CD4-positive, alpha-beta T cell (primary cell): ENCODE data around the gene SNED1. TPM values are rescaled to one million over a fixed set of nuclear protein-coding genes. Genes with fewer than 3 reads are reported as not detected.

Experiments used
- ATAC-seq: fragments of 200-7000 bp; cut with Tn5 transposase; one replicate; pipeline ENCODE4 v1.10.0; 2022; ENCODE audit warnings: mild to moderate bottlenecking; ENCODE audit not compliant: poor library complexity
- CTCF ChIA-PET: fragments of 350-600 bp; sonication (Branson Sonifier 250); formaldehyde crosslinking; loops from one replicate; lab custom pipeline; 2021; ENCODE audit warnings: antibody characterized with exemption, inconsistent platforms; lab: Charles Lee
- POLR2A ChIA-PET: fragments of 350-600 bp; sonication (Branson Sonifier 250); formaldehyde crosslinking; loops from one replicate; lab custom pipeline; 2021; ENCODE audit warnings: antibody characterized with exemption, inconsistent platforms; lab: Charles Lee
- DNase-seq, 14 experiments: peaks; one replicate each; pipeline ENCODE4 v3.0.0-alpha.2; 2013 to 2020; ENCODE audit warnings: mixed read lengths in 2 of 14
- H3K27ac ChIP-seq, 2 donors: one replicate each; pipeline versions ENCODE4 v1.5.1 to v1.7.0; 2013; ENCODE audit warnings: low read length in 2 of 2, low read depth in 1 of 2, mild to moderate bottlenecking in 1 of 2
- H3K27me3 ChIP-seq, 2 experiments: 1 replicate in 1 of 2; 2 replicates in 1 of 2; pipeline versions ENCODE4 v1.6.1 to v1.7.0; 2013; ENCODE audit warnings: low read length in 2 of 2, control low read depth in 1 of 2, mild to moderate bottlenecking in 1 of 2, moderate library complexity in 1 of 2; ENCODE audit not compliant: insufficient read depth in 2 of 2, control insufficient read depth in 1 of 2
- H3K36me3 ChIP-seq: one replicate; pipeline ENCODE4 v1.6.1; 2013; ENCODE audit warnings: low read length, control low read depth; ENCODE audit not compliant: insufficient read depth
- H3K4me1 ChIP-seq: one replicate; pipeline ENCODE4 v1.6.1; 2013; ENCODE audit warnings: low read length, control low read depth; ENCODE audit not compliant: insufficient read depth
- H3K4me3 ChIP-seq: one replicate; pipeline ENCODE4 v1.5.1; 2013; ENCODE audit warnings: mild to moderate bottlenecking, low read length, moderate library complexity
- H3K9me3 ChIP-seq, 2 experiments: 1 replicate in 1 of 2; 2 replicates in 1 of 2; pipeline versions ENCODE4 v1.6.1 to v1.7.0; 2013; ENCODE audit warnings: low read length in 2 of 2, mild to moderate bottlenecking in 2 of 2, control low read depth in 1 of 2, moderate library complexity in 1 of 2; ENCODE audit not compliant: control insufficient read depth in 1 of 2, insufficient read depth in 1 of 2
- H3K27ac Mint-ChIP-seq: one replicate; pipeline ENCODE4 v1.8.0; 2020; ENCODE audit warnings: mixed read lengths
- H3K27me3 Mint-ChIP-seq: one replicate; pipeline ENCODE4 v1.8.0; 2021; ENCODE audit warnings: mixed read lengths
- H3K36me3 Mint-ChIP-seq: one replicate; pipeline ENCODE4 v1.8.0; 2021; ENCODE audit warnings: low read depth, mixed read lengths
- H3K4me1 Mint-ChIP-seq: one replicate; pipeline ENCODE4 v1.8.0; 2021; ENCODE audit warnings: low read depth, mixed read lengths
- H3K4me3 Mint-ChIP-seq: one replicate; pipeline ENCODE4 v1.8.0; 2020; ENCODE audit warnings: mild to moderate bottlenecking, mixed read lengths
- H3K9me3 Mint-ChIP-seq: one replicate; pipeline ENCODE4 v1.8.0; 2020; ENCODE audit warnings: mixed read lengths
- CTCF ChIP-seq: fragments of 200-600 bp; IDR thresholded peaks from one replicate; pipeline ENCODE4 v1.8.0; 2022; ENCODE audit warnings: antibody characterized with exemption, mild to moderate bottlenecking
- intact Hi-C, 2 experiments: fragments of 100-400 bp; cut with DNase I in 1 of 2; cut with micrococcal nuclease in 1 of 2; formaldehyde crosslinking; loops; one replicate each; pipeline versions ENCODE4 v1.15.1 to v1.9.0; 2023 to 2025; cut with DNase I, micrococcal nuclease
- total RNA-seq, 174 experiments: library from RNA in 2 of 174; stranded (reverse) in 2 of 174; gene quantifications; one replicate each; pipeline ENCODE4 v1.2.3 and lab custom pipeline; 2021 to 2026

The SNED1 gene
- total RNA-seq, 2 experiments from 2014 or later: 42.0 to 42.7 TPM

- intact Hi-C loops: loop anchor here in 1 of 2 experiments (10.0 kb wide), 1 partner anchor 55 kb away; no protein-coding TSS in a partner anchor
- H3K27ac Mint-ChIP-seq: no peak overlapping the region
Measured at GRCh38 chr2:240989451-240990265, 8.8 kb upstream of the SNED1 start.

GRCh38 chr2:240990266-240990529 is 8.2 kb upstream of the SNED1 start:
- H3K36me3 ChIP-seq: no peaks in the 10 kb centered on the region
- no peak for TF ChIP-seq CTCF
- intact Hi-C loops: loop anchor here in 1 of 2 experiments (10.0 kb wide), 1 partner anchor 55 kb away; no protein-coding TSS in a partner anchor
- no peak overlapping the region for H3K4me3 ChIP-seq
- peaks cover 5% of the 10 kb centered on the region for H3K27me3 Mint-ChIP-seq
- DNase-seq (no peak), ATAC-seq (no peak)
- H3K9me3 ChIP-seq: no peaks in the 10 kb centered on the region
- ChIA-PET CTCF (interaction anchor here (1.1 kb wide), 1 partner anchor 76 kb away, joined by 3 read pairs; no protein-coding TSS in a partner anchor), POLR2A (no interaction called here)
- peaks cover 0 to 3% of the 10 kb centered on the region in 2 experiments for H3K27me3 ChIP-seq
- H3K4me1 Mint-ChIP-seq: no peaks in the 10 kb centered on the region
- H3K9me3 Mint-ChIP-seq: no peaks in the 10 kb centered on the region
- H3K27ac Mint-ChIP-seq: no peak overlapping the region
- H3K4me3 Mint-ChIP-seq: no peak overlapping the region
- no peaks in the 10 kb centered on the region for H3K4me1 ChIP-seq
- no peak overlapping the region for H3K27ac ChIP-seq
- no peaks in the 10 kb centered on the region for H3K36me3 Mint-ChIP-seq

More at GRCh38 chr2:240989451-240990265, 8.8 kb upstream of the SNED1 start:
- no peaks in the 10 kb centered on the region for H3K36me3 Mint-ChIP-seq
- H3K4me1 Mint-ChIP-seq: no peaks in the 10 kb centered on the region
- DNase-seq: no peak
- ChIA-PET POLR2A (no interaction called here), CTCF (interaction anchor here (1.1 kb wide), 1 partner anchor 75 kb away, joined by 3 read pairs; no protein-coding TSS in a partner anchor)
- no peak overlapping the region for H3K27ac ChIP-seq
- no peak overlapping the region for H3K4me3 Mint-ChIP-seq
- H3K4me1 ChIP-seq: no peaks in the 10 kb centered on the region
- TF ChIP-seq CTCF: no peak
- no peaks in the 10 kb centered on the region for H3K36me3 ChIP-seq
- no peak overlapping the region for H3K4me3 ChIP-seq
- no peaks in the 10 kb centered on the region for H3K9me3 Mint-ChIP-seq
- peaks cover 0 to 3% of the 10 kb centered on the region in 2 experiments for H3K27me3 ChIP-seq
- H3K9me3 ChIP-seq: no peaks in the 10 kb centered on the region
- no peak for ATAC-seq
- H3K27me3 Mint-ChIP-seq: peaks cover under 1% of the 10 kb centered on the region

- peaks cover 0 to 3% of the 10 kb centered on the region in 2 experiments for H3K9me3 ChIP-seq
- intact Hi-C loops: loop anchor here in 1 of 2 experiments (10.0 kb wide), 1 partner anchor 54 kb away; no protein-coding TSS in a partner anchor
- H3K4me3 ChIP-seq: no peak overlapping the region
- no peak for DNase-seq
- no peaks in the 10 kb centered on the region for H3K4me1 Mint-ChIP-seq
- POLR2A ChIA-PET: no interaction called here
- no peak overlapping the region for H3K27ac ChIP-seq
- no peaks in the 10 kb centered on the region for H3K9me3 Mint-ChIP-seq
- TF ChIP-seq CTCF: no peak
- H3K4me3 Mint-ChIP-seq: no peak overlapping the region
- ATAC-seq: no peak
- no peak overlapping the region for H3K27ac Mint-ChIP-seq
- H3K4me1 ChIP-seq: no peaks in the 10 kb centered on the region
- CTCF ChIA-PET: no interaction called here
- H3K36me3 ChIP-seq: no peaks in the 10 kb centered on the region
- H3K27me3 ChIP-seq: peaks cover 0 to 3% of the 10 kb centered on the region in 2 experiments
- no peaks in the 10 kb centered on the region for H3K36me3 Mint-ChIP-seq
- H3K27me3 Mint-ChIP-seq: peaks cover 5% of the 10 kb centered on the region
Measured at GRCh38 chr2:240990726-240991377, 7.6 kb upstream of the SNED1 start.
